H1 (cell line): Measurements from ENCODE around the gene NXPH3. TPM values are rescaled to one million over a fixed set of nuclear protein-coding genes. Genes with fewer than 3 reads are reported as not detected.

Experiments used
- ASH2L ChIP-seq: fragments of 200-600, 300-600 bp; sonication (generic); IDR thresholded peaks from one replicate; pipeline ENCODE4 v1.7.1; 2017; ENCODE audit warnings: low read length
- CHD1 ChIP-seq: IDR thresholded peaks from 2 replicates; pipeline ENCODE4 v1.6.1; 2012; ENCODE audit warnings: low read depth, low read length, improper control_type of control experiment
- EGR1 ChIP-seq: IDR thresholded peaks from 2 replicates; pipeline ENCODE4 v1.6.1; 2011; ENCODE audit warnings: low read depth, low read length, borderline replicate concordance
- KDM1A ChIP-seq: fragments of 200-600, 300-600 bp; sonication (generic); IDR thresholded peaks from 2 replicates; pipeline ENCODE4 v1.7.1; 2016; ENCODE audit warnings: mild to moderate bottlenecking, low read length, borderline replicate concordance
- polyA plus RNA-seq, 7 experiments: library from polyadenylated mRNA; depleted of rRNA in 3 of 7; stranded (reverse) in 5 of 7; unstranded in 2 of 7; fragments of >200 nt in 5 of 7; fragments of 200-250 nt in 2 of 7; gene quantifications; 1 replicate in 5 of 7; 2 replicates in 1 of 7; 4 replicates in 1 of 7; pipeline versions ENCODE4 v1.2.1 to v1.2.3, GENCODE V29; 2011 to 2013; ENCODE audit warnings: missing spikeins in 2 of 7, mixed read lengths in 2 of 7
- total RNA-seq: library from RNA; stranded (reverse); fragmentation: NEBNext Ultra II Directional; extraction: Animal tissue kit (Norgen Biotek cat#: 25700); gene quantifications from 2 replicates; pipeline ENCODE4 v1.2.1, GENCODE V29; 2021
- TF ChIP-seq, protein P1 (sequence below): fragments of 300-600 bp; sonication (generic); IDR thresholded peaks from 2 replicates; pipeline ENCODE4 v1.7.1; 2012; ENCODE audit warnings: low read length, moderate library complexity, mild to moderate bottlenecking, inconsistent platforms; ENCODE audit not compliant: insufficient replicate concordance

Gene NXPH3
- total and polyA plus RNA-seq, 2 of the 8 experiments (the other 6 are each of a cell fraction or from before 2014, with no cell fraction given), result 2.5 to 3.7 TPM

DNA sequence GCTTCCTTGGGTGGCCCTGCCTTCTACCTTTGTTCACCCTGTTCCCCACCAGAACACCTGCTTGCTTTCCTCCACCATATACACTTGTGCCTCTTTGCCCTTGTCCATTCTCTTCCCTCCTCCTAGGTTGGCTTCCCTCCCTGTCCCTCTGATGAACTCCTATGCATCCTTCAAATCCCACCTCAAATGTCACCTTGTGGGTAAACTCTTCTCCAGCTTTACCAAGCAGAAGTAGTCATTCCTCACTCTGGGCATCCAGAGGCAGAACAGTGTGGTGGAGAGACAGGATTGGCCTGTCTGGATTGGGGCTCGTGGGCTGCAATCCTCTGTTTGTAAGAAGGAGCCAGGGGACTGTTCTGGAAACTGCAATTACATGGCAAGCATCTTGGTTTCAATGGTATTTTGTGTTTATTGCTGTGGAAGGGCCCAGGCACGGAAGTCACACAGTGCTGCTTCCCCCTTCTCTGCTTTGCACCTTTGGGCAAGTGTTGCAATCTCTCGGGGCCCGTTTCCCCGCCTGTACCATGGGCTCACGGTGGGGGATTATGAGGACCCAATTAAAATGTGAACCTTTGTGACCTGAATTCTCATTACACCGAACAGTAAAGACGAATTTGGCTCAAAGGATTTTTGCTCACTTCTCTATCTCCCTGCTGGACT is 21.9 kb upstream of the NXPH3 start (continued):
- TF ChIP-seq, protein P1, sequence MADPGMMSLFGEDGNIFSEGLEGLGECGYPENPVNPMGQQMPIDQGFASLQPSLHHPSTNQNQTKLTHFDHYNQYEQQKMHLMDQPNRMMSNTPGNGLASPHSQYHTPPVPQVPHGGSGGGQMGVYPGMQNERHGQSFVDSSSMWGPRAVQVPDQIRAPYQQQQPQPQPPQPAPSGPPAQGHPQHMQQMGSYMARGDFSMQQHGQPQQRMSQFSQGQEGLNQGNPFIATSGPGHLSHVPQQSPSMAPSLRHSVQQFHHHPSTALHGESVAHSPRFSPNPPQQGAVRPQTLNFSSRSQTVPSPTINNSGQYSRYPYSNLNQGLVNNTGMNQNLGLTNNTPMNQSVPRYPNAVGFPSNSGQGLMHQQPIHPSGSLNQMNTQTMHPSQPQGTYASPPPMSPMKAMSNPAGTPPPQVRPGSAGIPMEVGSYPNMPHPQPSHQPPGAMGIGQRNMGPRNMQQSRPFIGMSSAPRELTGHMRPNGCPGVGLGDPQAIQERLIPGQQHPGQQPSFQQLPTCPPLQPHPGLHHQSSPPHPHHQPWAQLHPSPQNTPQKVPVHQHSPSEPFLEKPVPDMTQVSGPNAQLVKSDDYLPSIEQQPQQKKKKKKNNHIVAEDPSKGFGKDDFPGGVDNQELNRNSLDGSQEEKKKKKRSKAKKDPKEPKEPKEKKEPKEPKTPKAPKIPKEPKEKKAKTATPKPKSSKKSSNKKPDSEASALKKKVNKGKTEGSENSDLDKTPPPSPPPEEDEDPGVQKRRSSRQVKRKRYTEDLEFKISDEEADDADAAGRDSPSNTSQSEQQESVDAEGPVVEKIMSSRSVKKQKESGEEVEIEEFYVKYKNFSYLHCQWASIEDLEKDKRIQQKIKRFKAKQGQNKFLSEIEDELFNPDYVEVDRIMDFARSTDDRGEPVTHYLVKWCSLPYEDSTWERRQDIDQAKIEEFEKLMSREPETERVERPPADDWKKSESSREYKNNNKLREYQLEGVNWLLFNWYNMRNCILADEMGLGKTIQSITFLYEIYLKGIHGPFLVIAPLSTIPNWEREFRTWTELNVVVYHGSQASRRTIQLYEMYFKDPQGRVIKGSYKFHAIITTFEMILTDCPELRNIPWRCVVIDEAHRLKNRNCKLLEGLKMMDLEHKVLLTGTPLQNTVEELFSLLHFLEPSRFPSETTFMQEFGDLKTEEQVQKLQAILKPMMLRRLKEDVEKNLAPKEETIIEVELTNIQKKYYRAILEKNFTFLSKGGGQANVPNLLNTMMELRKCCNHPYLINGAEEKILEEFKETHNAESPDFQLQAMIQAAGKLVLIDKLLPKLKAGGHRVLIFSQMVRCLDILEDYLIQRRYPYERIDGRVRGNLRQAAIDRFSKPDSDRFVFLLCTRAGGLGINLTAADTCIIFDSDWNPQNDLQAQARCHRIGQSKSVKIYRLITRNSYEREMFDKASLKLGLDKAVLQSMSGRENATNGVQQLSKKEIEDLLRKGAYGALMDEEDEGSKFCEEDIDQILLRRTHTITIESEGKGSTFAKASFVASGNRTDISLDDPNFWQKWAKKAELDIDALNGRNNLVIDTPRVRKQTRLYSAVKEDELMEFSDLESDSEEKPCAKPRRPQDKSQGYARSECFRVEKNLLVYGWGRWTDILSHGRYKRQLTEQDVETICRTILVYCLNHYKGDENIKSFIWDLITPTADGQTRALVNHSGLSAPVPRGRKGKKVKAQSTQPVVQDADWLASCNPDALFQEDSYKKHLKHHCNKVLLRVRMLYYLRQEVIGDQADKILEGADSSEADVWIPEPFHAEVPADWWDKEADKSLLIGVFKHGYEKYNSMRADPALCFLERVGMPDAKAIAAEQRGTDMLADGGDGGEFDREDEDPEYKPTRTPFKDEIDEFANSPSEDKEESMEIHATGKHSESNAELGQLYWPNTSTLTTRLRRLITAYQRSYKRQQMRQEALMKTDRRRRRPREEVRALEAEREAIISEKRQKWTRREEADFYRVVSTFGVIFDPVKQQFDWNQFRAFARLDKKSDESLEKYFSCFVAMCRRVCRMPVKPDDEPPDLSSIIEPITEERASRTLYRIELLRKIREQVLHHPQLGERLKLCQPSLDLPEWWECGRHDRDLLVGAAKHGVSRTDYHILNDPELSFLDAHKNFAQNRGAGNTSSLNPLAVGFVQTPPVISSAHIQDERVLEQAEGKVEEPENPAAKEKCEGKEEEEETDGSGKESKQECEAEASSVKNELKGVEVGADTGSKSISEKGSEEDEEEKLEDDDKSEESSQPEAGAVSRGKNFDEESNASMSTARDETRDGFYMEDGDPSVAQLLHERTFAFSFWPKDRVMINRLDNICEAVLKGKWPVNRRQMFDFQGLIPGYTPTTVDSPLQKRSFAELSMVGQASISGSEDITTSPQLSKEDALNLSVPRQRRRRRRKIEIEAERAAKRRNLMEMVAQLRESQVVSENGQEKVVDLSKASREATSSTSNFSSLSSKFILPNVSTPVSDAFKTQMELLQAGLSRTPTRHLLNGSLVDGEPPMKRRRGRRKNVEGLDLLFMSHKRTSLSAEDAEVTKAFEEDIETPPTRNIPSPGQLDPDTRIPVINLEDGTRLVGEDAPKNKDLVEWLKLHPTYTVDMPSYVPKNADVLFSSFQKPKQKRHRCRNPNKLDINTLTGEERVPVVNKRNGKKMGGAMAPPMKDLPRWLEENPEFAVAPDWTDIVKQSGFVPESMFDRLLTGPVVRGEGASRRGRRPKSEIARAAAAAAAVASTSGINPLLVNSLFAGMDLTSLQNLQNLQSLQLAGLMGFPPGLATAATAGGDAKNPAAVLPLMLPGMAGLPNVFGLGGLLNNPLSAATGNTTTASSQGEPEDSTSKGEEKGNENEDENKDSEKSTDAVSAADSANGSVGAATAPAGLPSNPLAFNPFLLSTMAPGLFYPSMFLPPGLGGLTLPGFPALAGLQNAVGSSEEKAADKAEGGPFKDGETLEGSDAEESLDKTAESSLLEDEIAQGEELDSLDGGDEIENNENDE, result no peak
- TF ChIP-seq EGR1 (no peak), CHD1 (no peak), KDM1A (no peak), ASH2L (no peak)
